T-cell (primary cell): ENCODE results near the gene FAM111B. TPM values are rescaled to one million over a fixed set of nuclear protein-coding genes. Genes with fewer than 3 reads are reported as not detected.
A peak's percentile ranks its signal among the peaks of the same experiment; 100 is the strongest.

ENCODE experiments used
- ATAC-seq, 4 experiments: fragments of 200-7000 bp in 3 of 4; fragments of 150-1000 bp in 1 of 4; cut with Tn5 transposase; replicated peaks in 1 of 4; 1 replicate in 3 of 4; 2 replicates in 1 of 4; pipeline ENCODE4 v1.10.0; 2021; ENCODE audit warnings: moderate library complexity in 3 of 4, mild to moderate bottlenecking in 2 of 4, moderate number of reproducible peaks in 1 of 4
- CTCF ChIA-PET, 2 donors: fragments of 300-600 bp; sonication (Branson Sonifier 250); formaldehyde crosslinking; loops; one replicate each; lab custom pipeline; 2022; ENCODE audit warnings: antibody characterized with exemption in 2 of 2; lab: Charles Lee
- POLR2A ChIA-PET, 2 donors: fragments of 300-600 bp; sonication (Branson Sonifier 250); formaldehyde crosslinking; loops; one replicate each; lab custom pipeline; 2022; ENCODE audit warnings: antibody characterized with exemption in 2 of 2; lab: Charles Lee
- DNase-seq, 35 experiments: peaks; one replicate each; pipeline versions ENCODE4 v3.0.0 to v3.0.0-alpha.2; 2013 to 2023
- H3K27ac ChIP-seq: one replicate; pipeline ENCODE4 v1.5.1; 2013; ENCODE audit warnings: low read length
- H3K27me3 ChIP-seq, 2 experiments: replicated peaks in 1 of 2; 1 replicate in 1 of 2; 2 replicates in 1 of 2; pipeline versions ENCODE4 v1.6.1 to v1.7.0; 2013; ENCODE audit warnings: low read length in 1 of 2, mixed read lengths in 1 of 2; ENCODE audit not compliant: control insufficient read depth in 2 of 2, insufficient read depth in 2 of 2; ENCODE audit errors: extremely low read depth in 1 of 2
- H3K36me3 ChIP-seq, 2 donors: 1 replicate in 1 of 2; 2 replicates in 1 of 2; pipeline versions ENCODE4 v1.6.1 to v1.7.0; 2013; ENCODE audit warnings: low read length in 1 of 2; ENCODE audit not compliant: control insufficient read depth in 2 of 2, insufficient read depth in 1 of 2; ENCODE audit errors: extremely low read depth in 1 of 2
- H3K4me1 ChIP-seq, 2 experiments: 1 replicate in 1 of 2; 2 replicates in 1 of 2; pipeline versions ENCODE4 v1.6.1 to v1.7.0; 2013; ENCODE audit warnings: low read length in 2 of 2, mixed read lengths in 1 of 2; ENCODE audit not compliant: insufficient read depth in 2 of 2, control insufficient read depth in 1 of 2; ENCODE audit errors: extremely low read depth in 1 of 2
- H3K4me3 ChIP-seq, 2 donors: 1 replicate in 1 of 2; 2 replicates in 1 of 2; pipeline versions ENCODE4 v1.5.1 to v1.7.0; 2013; ENCODE audit warnings: mild to moderate bottlenecking in 2 of 2, low read length in 1 of 2, moderate library complexity in 1 of 2; ENCODE audit not compliant: control insufficient read depth in 1 of 2; ENCODE audit errors: extremely low read depth in 1 of 2
- H3K9me3 ChIP-seq: 2 replicates; pipeline ENCODE4 v1.7.0; 2013
- H3K27ac Mint-ChIP-seq, 2 donors: one replicate each; pipeline ENCODE4 v1.8.0; 2020 to 2021; ENCODE audit warnings: mild to moderate bottlenecking in 2 of 2, mixed read lengths in 2 of 2
- H3K27me3 Mint-ChIP-seq, 2 donors: one replicate each; pipeline ENCODE4 v1.8.0; 2021 to 2022; ENCODE audit warnings: mixed read lengths in 2 of 2
- H3K36me3 Mint-ChIP-seq: one replicate; pipeline ENCODE4 v1.8.0; 2021; ENCODE audit warnings: mixed read lengths
- H3K4me1 Mint-ChIP-seq, 3 donors: one replicate each; pipeline ENCODE4 v1.8.0; 2020 to 2022; ENCODE audit warnings: mixed read lengths in 3 of 3, mild to moderate bottlenecking in 1 of 3
- H3K4me3 Mint-ChIP-seq, 3 donors: one replicate each; pipeline ENCODE4 v1.8.0; 2020 to 2022; ENCODE audit warnings: mild to moderate bottlenecking in 3 of 3, mixed read lengths in 3 of 3, moderate library complexity in 3 of 3
- H3K9me3 Mint-ChIP-seq, 3 donors: one replicate each; pipeline ENCODE4 v1.8.0; 2020 to 2022; ENCODE audit warnings: mixed read lengths in 3 of 3
- WGBS: methylation state at CpG from one replicate; pipeline ENCODE4 v1.1.5; 2013; ENCODE audit warnings: missing lambda C conversion rate; ENCODE audit not compliant: insufficient coverage; 5-methylcytosine and 5-hydroxymethylcytosine counted together
- total RNA-seq, 35 experiments: library from RNA in 6 of 35; stranded (reverse) in 6 of 35; fragments of 120-200 nt in 1 of 35; gene quantifications; one replicate each; pipeline versions ENCODE4 v1.2.1 to v1.2.4 and lab custom pipeline; 2013 to 2026

FAM111B gene
- total RNA-seq, 5 donors from 2014 or later (not counting 1 experiment from before 2014, with no cell fraction given): 1.2 to 3.8 (median 1.3) TPM

DNA sequence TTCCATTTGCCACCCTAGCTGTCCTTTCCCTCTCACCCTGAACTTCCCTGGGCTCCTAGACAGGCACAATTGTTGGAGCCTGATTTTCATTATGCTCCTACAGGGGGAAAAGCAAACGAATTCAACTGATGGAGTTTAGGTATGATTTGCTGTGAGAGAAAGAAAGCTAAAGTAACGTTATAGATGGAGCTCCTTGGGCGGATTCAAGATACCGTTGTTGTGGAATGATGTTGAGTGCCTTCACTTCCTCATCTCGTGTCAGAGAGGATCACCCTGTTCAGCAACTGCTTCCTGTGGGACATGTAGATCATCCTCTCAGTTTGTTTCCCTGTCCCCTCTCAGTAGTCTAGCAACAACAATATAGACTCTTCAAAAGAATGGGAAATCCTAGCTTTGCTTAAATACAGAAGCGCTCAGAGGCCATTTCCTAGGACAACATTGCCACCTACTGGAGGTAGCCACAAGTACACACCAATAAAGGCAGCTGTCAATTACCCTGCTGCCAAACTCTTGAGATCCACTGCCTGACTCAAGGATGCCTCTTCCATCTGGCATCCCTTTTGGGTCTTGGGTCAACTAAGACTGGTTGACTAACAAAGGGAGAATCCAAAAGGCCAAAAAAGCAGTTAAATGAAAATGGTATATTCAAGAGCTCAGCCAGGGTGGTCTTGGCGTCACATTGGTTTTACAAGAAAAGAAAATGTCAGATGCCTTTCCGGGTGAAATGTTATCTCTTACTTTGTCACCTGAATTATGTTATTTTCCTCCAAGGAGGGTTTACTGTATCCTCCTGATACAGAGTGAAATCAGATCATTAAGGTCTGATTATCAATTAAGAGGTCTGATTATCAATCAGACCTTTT lies 51.4 kb downstream of the FAM111B start:
- ATAC-seq: peak; percentile 88 to 99 (median 94)
- Mint-ChIP-seq H3K36me3 (no peaks in the 10 kb centered on the region), H3K27ac (no peak overlapping the region), H3K4me3 (no peak overlapping the region), H3K4me1 (peaks cover 4 to 5% (median 4%) of the 10 kb centered on the region in 3 donors), H3K9me3 (no peaks in the 10 kb centered on the region), H3K27me3 (peaks cover 13 to 19% of the 10 kb centered on the region in 2 donors)
- H3K36me3 ChIP-seq: no peaks in the 10 kb centered on the region
- H3K27ac ChIP-seq: no peak overlapping the region
- peaks cover 0 to 3% of the 10 kb centered on the region in 2 experiments for H3K4me1 ChIP-seq
- H3K27me3 ChIP-seq: peaks cover 0 to 5% of the 10 kb centered on the region in 2 experiments
- H3K9me3 ChIP-seq: no peaks in the 10 kb centered on the region
- H3K4me3 ChIP-seq: no peak overlapping the region
- CTCF ChIA-PET: interaction anchor here (0.5 to 3.4 kb wide), 50 partner anchors 8 to 1817 kb away, joined by 3 to 24 read pairs (median 4); partner anchors contain the start of genes DTX4 (in 2 of the 2), FAM111A (in 1 of the 2) and FAM111B (in 1 of the 2)
- peak; percentile 26 to 88 (median 52) for DNase-seq
- 35% methylated on average over 6 of the region's 8 CpGs for WGBS
- POLR2A ChIA-PET: interaction anchor here (0.6 to 1.0 kb wide), 2 partner anchors 10 to 1821 kb away, joined by 3 to 5 read pairs; partner anchors contain the start of gene P2RX3 (in 1 of the 2)

DNA sequence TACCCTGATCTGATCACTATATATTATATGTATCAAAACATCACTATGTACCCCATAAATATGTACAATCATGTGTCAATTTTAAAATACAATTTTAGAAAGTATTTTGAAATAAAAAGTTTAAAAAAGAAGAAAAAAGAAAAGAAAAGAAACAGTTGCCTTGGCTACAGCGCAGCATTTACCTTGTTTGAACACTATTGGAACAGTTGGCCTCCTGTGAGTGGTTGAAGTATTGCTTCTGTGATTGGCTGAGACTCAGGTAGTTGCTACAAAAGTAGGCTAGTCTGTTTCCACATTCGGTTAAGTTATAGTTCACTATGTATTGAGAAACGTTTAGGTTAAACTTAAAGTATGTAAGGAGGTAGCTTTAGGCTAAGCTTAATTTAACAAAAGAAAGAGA lies 57.0 kb downstream of the FAM111B start:
- ChIA-PET CTCF (interaction anchor here (0.6 to 2.2 kb wide), 5 partner anchors 8 to 600 kb away, joined by 3 to 8 read pairs (median 6); partner anchors contain the start of gene DTX4 (in 1 of the 2)), POLR2A (interaction anchor here in 1 of 2 donors (0.6 kb wide), 1 partner anchor 129 kb away, joined by 4 read pairs; no protein-coding TSS in a partner anchor)
- DNase-seq (no peak), ATAC-seq (no peak)
- Mint-ChIP-seq H3K27ac (no peak overlapping the region), H3K9me3 (no peaks in the 10 kb centered on the region), H3K4me3 (no peak overlapping the region), H3K36me3 (no peaks in the 10 kb centered on the region), H3K4me1 (no peaks in the 10 kb centered on the region), H3K27me3 (peaks cover 24 to 30% of the 10 kb centered on the region in 2 donors)
- Histone ChIP-seq H3K9me3 (no peaks in the 10 kb centered on the region), H3K36me3 (no peaks in the 10 kb centered on the region), H3K27me3 (peaks cover 0 to 8% of the 10 kb centered on the region in 2 experiments), H3K4me1 (no peaks in the 10 kb centered on the region), H3K27ac (no peak overlapping the region), H3K4me3 (no peak overlapping the region)
- WGBS: 89% methylated on average over 1 of the region's 3 CpGs

DNA sequence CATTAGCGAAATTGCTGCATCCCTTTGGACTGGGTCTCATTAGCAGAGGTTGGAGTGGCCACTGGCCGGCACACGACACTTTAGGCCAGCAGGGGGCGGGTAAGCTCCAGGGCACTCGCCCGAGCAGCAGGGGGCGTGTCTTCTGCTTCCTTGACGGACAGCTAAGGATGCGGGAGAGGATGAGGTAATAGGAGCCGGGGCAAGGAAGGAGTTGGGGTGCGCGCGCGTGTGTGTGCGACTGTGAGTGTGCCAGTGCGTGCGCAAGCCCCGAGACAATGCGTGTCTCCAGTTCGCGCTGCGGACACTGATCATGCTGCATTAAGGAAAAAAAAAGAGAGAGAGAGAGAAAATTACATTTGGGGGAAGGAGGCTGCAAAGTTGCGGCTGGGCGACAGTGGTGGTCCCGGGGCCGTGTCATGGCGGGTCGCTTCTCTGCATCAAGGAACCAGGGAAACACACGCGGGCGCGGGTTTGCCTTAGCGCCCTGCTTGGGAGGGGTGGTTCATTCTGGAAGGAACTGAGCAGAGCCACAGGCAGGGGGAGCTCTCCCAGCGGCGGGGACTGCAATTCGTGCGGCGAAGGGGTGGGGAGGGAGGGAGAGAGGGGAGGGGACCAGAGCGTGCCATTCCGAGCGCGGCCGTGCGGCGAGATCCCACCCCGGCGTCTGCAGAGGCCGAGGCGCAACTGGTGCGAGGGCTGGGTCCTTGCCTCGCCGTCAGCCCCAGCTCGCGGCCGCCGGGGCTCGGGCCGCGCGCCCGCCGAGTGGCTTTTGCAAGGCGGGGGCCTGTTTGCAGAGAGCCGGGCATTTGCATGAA lies 64.7 kb downstream of the FAM111B start, which contains the start of gene DTX4:
DTX4 (plus strand) TSS at position 625 of the 815 bp plus-strand sequence. CDS start 464 bp downstream, outside the sequence.
- no peaks in the 10 kb centered on the region for H3K9me3 Mint-ChIP-seq
- peaks cover 7 to 14% (median 9%) of the 10 kb centered on the region in 3 donors for H3K4me1 Mint-ChIP-seq
- Histone ChIP-seq H3K9me3 (no peaks in the 10 kb centered on the region), H3K27me3 (peaks cover 0 to 10% of the 10 kb centered on the region in 2 experiments), H3K36me3 (no peaks in the 10 kb centered on the region), H3K4me1 (peaks cover 2 to 19% of the 10 kb centered on the region in 2 experiments), H3K27ac (peak within 1 kb of the TSS; percentile 40), H3K4me3 (peak within 1 kb of the TSS; percentile 71 to 75)
- ChIA-PET CTCF (interaction anchor here (0.6 to 2.8 kb wide), 34 partner anchors 8 to 1485 kb away, joined by 3 to 33 read pairs (median 6); partner anchors contain the start of genes FAM111A (in 1 of the 2) and MPEG1 (in 1 of the 2)), POLR2A (interaction anchor here (0.6 to 1.0 kb wide), 4 partner anchors 14 to 65 kb away, joined by 3 to 4 read pairs (median 4); no protein-coding TSS in a partner anchor)
- H3K27ac Mint-ChIP-seq: peak within 1 kb of the TSS in 1 of 2 donors; percentile 58
- peak; percentile 73 to 93 (median 85) for DNase-seq
- peak; percentile 86 to 94 (median 90) for ATAC-seq
- under 1% methylated on average over 63 of the region's 64 CpGs for WGBS
- no peaks in the 10 kb centered on the region for H3K36me3 Mint-ChIP-seq
- peak within 1 kb of the TSS; percentile 79 to 90 (median 88) for H3K4me3 Mint-ChIP-seq
- H3K27me3 Mint-ChIP-seq: peaks cover 6 to 7% of the 10 kb centered on the region in 2 donors

DNA sequence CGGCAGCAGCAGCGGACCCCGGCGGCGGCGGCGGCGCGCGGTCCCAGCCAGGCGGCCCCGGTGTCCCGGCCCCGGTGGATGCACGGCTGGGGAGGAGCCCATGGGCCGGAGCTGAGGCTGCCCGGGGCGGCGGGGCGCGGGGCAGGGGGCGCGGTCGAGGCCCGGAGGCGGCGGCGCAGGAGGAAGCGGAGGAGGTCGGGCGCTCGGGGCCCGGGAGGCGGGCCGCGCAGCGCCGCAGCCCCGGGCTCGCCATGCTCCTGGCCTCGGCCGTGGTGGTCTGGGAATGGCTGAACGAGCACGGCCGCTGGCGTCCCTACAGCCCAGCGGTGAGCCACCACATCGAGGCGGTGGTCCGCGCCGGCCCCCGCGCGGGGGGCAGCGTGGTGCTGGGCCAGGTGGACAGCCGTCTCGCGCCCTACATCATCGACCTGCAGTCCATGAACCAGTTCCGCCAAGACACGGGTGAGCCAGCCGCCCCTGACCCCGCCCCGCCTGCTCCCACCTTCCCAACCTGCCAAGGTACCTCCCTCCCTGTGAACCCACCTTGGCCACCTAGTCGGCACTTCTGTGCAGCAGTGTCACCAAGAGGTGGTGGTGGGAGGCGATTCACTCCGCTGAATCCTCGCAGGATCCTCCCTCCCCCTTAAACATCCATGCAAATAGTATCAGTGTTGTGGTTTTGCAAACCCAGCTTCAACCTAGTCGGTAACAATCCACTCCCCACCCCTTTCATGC lies 65.5 kb downstream of the FAM111B start:
- no peaks in the 10 kb centered on the region for H3K36me3 Mint-ChIP-seq
- H3K4me3 Mint-ChIP-seq: peak overlapping the region; percentile 79 to 90 (median 88)
- Histone ChIP-seq H3K4me1 (peaks cover 2 to 19% of the 10 kb centered on the region in 2 experiments), H3K9me3 (no peaks in the 10 kb centered on the region), H3K36me3 (no peaks in the 10 kb centered on the region), H3K4me3 (peak overlapping the region; percentile 71), H3K27me3 (peaks cover 0 to 10% of the 10 kb centered on the region in 2 experiments), H3K27ac (no peak overlapping the region)
- no peaks in the 10 kb centered on the region for H3K9me3 Mint-ChIP-seq
- peaks cover 7 to 14% (median 9%) of the 10 kb centered on the region in 3 donors for H3K4me1 Mint-ChIP-seq
- H3K27ac Mint-ChIP-seq: peak overlapping the region in 1 of 2 donors; percentile 58
- DNase-seq: peak in 16 of 35 experiments; percentile 2 to 32 (median 10)
- peaks cover 6 to 7% of the 10 kb centered on the region in 2 donors for H3K27me3 Mint-ChIP-seq
- peak; percentile 28 to 58 (median 50) for ATAC-seq
- POLR2A ChIA-PET: interaction anchor here in 1 of 2 donors (0.8 kb wide), 1 partner anchor 19 kb away, joined by 4 read pairs; no protein-coding TSS in a partner anchor
- CTCF ChIA-PET: interaction anchor here (0.8 to 2.8 kb wide), 22 partner anchors 8 to 257 kb away, joined by 3 to 33 read pairs (median 8); partner anchors contain the start of gene FAM111A (in 1 of the 2)
- WGBS: under 1% methylated on average over 65 of the region's 70 CpGs
